ENCODE data around the gene TTC9B.

Gene TTC9B

GRCh38 chr19:40217934-40218890 is at the start of gene TTC9B:
TSS of gene TTC9B (minus strand) at chr19:40218384. CDS start at chr19:40218381, 3 bp downstream.
- DNase-seq: peak; percentile 42

DNA sequence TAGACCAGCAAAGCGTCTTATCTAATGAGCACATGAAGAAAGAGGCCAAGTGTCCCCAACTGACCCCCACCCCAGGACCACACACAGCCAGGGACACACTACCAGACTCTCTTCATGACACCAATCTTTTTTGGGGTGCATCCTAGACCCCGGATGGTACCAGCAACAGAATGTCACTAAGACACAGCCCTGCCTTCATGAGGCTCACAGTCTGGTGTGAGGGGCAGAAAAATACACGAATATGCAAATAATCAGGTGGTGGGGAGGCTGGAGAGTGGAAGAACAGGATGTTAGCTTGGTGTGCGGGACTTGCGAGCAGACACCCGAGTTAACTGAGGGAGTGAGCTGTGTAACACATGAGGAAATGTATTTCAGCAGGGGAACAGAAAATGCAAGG is 49.4 kb upstream of the TTC9B start:
- DNase-seq: no peak

- DNase-seq: no peak
These were observed 48.9 kb upstream of the TTC9B start for GRCh38 chr19:40266912-40267600.

DNA sequence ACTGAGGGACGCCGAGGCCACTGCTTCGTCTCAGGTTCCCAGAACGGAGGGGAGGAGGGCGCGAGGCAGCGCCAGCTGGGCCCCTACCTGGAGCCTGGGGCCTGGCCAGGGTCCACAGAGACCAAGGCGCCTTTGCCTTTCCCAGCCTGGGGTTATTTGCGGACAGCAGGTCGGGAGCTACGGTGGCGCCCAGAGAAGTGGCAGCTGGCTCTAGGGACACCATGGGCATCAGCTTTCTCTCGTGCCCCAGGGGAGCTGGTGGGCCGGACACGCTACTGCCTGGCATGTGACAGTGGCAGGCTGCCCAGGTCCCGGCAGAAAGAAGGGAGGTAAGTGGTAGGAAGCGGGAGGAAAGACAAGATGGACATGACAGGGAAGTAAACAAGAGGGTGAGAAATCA is 47.9 kb upstream of the TTC9B start:
- no peak for DNase-seq

DNA sequence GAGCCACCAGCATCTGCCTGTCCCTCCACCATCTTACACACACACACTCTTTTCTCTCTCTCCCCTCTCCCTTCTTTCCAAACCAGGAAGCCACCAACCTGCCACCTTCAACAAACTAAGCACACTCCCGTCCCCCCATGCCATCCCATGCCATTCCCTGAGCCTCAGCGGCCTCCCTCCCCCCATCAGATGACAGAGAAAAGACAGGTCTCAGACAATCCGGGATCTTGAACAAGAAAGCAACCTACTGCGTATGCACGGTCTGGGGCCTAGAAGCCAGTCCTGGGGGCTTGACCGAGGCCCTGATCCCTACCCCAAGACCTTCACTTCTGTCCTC is 47.5 kb upstream of the TTC9B start:
- no peak for DNase-seq

GRCh38 chr19:40265055-40265762 is 47.0 kb upstream of the TTC9B start:
- no peak for DNase-seq

DNA sequence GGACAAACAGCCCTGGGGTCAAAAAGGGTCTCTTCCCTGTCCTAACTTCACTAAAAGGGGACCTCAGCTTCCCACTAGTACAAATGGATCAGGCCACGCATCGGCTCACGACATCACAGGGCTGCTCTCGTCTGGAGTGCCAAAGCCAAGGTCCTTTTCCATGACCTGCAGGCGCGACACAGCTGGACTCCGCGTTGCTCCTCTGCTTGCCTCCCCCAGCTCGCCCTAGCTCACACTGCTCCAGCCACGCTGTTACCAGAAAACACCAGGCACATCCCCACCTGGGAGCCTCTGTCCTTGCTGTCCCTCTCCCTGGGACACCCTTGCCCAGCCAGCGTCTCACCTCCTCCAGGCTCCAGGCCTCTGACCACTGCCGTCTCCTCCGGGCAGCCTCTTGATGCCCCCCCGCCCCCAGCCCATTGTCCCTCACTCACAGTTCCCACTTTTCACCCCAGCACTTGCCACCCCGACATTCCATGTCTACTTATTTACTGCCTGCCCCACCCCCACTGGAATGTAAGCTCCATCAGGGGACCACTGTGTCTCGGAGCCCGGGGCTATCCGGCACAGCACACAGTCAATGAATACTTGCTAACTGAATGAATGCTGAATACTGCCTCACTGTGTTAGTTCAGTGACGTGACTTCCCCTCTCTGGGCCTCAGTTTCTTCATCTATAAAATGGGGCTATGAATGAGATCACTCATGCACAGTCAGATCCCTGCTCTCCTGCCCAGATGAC is 46.3 kb upstream of the TTC9B start:
- no peak for DNase-seq

DNA sequence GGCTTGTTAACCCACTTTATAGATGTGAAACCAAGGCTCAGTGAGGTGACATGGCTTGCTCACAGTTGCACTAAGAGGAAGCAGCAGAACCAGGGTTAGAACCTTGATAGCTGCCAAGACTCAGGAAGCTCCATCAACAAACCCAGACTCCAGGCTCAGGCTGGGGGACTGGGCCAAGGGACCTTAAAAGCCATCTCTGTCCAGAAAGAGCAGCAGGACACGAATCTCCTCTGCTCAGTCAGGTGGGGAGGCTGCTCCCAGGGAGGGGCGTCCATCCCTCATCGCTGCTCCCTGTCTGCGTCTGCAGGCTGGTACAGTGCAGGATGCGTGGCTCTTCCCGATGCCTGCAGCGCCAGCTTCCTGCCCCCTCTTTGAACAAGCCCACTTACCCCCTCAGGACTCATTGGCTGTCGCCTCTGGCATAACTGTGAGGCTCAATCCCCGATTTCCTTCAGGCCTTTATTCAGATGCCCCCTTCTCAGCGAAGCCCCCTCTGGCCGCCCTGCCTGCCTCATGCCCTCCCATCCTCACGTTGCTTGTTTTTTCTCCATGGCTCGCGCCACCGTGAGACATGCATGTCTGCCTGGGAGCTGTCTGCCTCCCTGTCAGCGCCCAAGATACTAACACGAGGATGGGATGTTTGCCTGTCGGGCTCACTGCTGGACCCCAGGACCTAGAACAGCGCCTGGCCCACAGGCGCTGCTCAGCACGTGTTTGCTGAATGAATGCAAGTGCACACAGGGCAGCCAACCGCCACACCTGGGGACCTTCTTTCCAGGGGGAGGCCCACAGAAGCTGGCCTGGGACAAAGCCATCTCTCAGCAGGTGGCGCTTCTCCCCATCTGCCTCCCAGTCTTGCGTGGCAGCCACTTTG is 45.5 kb upstream of the TTC9B start:
- DNase-seq: no peak

DNA sequence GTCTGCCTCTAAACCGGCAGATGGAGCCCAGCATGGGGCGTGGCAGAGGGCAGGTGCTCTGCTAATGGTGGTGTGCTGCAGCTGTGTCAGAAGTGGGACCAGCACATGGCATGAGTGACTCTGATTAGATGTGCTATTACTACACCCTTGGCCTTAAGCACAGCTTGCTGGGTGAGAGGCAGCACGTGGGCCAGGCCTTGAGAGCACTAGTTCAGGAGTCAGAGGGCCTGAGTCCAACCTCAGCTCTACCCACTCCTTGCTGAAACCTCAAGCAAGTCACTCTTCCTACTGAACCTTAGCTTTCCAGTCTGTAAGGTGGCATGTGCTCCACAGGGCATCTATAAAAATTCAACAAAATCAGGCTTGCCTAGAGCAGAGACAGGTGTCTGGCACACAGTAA is 44.2 kb upstream of the TTC9B start:
- DNase-seq: no peak

GRCh38 chr19:40261631-40262030 is 43.4 kb upstream of the TTC9B start:
- no peak for DNase-seq

DNA sequence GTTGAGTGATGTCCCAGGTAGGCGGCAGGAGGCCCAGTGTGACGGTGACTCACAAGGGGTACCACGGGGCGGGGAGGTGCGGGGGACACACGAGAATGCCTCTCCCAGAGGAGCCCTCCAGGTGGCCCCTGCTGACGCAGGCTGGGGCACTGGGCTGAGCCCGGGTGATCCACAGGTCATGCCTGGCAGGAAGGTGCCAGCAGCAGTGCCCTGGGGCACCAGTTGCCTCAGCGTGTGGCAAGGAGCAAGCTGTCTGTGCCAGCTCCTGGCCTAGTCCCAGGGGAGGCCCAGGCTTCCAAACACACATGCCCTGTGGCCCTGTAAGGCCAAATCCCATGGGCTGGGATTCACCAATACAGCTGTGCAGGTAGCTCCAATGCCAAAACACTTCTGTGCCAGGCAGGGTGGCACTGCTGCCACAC is 38.9 kb upstream of the TTC9B start:
- no peak for DNase-seq

- DNase-seq: no peak
These were observed 38.3 kb upstream of the TTC9B start for GRCh38 chr19:40256512-40256911.

DNA sequence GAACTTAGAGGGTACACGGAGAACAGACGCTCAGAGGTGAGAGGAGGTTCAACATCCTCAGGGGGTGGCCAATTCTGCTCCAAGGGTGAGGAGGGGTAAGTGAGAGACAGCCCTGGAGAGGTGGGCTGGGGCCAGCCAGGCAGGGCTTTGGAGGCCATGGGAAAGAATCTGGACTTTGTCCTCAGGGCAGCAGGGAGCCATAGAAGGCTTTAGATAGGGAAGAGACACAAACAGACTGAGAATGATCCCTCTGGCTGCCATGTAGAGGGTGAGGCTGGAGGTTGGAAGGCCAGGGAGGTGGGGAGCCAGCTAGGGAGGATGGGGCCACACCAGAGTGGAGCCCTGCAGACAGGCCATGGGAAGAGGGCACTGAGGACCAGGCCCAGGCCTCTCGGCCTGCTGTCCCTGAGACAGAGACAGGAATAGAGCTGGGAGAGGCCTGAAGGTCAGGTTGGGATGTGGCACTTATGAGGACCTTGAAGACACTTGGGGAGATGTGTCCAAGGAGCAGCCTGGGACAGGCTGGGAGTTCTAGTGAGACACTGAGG is 37.5 kb upstream of the TTC9B start:
- DNase-seq: no peak

DNA sequence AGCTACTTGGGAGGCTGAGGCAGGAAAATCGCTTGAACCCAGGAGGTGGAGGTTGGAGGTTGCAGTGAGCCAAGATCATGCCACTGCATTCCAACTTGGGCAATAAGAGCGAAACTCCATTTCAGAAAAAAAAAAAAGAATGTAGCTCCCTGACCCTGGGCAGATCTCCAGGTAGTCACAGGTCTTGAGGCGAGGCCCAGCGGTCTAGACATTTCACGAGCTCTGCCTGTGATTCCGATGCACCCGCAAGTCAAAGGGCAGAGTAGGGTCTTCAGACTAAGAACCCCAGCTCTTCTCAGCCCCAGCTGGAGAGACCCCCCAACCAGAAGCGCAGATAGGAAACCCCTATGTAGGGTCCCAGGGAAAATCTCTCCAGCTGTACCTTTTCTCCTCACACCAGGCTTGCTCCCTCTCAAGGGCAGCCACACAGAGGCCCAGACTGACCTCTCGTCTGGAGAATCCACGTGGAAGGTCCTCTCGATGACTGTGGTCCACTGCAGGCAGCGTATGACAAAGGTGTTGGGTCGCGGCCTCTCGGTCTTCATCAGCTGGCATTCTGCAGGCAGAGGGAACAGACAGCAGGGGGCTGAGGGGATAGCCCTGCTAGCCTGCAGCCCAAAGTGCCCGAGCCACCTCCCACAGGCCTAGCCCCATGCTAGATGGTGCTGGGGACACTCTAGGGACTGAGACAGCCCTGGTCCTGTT is 36.7 kb upstream of the TTC9B start:
- DNase-seq: no peak

GRCh38 chr19:40253611-40254092 is 35.5 kb upstream of the TTC9B start:
- no peak for DNase-seq

- no peak for DNase-seq
These were observed 34.2 kb upstream of the TTC9B start for GRCh38 chr19:40252395-40252794.

DNA sequence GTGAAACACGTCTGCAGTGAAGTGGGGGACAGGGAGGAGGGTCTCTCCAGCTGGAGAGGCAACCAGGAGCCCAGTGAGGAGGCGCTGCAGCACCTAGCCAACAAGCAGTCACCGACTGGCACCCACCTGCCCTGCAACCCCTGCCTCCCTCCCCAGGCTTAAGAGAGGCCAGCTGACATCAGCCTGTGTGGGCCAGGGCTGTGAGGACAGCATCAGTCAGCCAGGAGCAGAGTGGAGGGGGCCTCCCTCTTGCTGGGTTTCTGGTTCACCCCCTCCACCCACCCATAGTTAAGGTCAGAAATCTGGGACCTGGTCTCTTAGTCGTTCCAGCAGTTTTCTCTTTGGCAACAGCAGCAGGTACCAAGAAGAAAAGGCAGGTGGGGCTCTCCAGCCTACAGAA is 33.8 kb upstream of the TTC9B start:
- DNase-seq: no peak

DNA sequence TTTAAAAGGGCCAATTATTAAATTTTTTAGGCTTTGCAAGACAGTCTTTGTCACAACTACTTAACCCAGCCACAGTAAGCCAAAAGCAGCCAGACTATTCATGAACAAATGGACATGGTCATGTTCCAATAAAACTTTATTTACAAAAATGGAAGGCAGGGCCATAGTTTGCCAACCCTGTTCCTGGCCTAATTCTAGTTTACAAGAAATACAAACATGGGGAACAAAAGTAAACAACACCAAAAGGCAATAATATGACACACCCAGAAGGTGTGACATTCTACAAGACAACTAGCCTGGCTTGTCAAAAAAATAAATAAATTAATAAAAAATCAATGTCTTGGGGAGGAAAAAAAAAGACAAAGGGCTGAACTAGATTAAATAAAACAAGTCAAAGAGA is 33.1 kb upstream of the TTC9B start:
- DNase-seq: no peak

DNA sequence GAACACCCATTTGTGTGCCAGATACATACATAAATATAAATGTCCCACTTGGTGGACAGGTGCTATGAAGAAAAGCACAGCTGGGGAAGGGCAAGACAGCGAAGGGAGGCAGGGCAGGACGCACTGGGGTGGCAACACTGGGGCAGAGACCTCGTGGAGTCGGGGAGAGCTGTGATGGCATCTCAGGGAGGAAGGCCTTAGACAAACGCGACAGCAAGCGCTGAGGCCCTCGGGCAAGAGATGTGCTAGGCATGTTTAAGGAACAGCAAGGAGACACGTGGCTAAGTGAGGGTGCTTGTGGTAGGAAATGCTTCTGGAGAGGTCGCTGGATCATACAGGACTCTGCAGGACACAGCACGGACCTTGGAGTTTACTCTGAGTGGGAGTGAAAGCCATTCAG is 31.6 kb upstream of the TTC9B start:
- DNase-seq: no peak

- no peak for DNase-seq
These were observed 31.0 kb upstream of the TTC9B start for GRCh38 chr19:40249201-40249600.

DNA sequence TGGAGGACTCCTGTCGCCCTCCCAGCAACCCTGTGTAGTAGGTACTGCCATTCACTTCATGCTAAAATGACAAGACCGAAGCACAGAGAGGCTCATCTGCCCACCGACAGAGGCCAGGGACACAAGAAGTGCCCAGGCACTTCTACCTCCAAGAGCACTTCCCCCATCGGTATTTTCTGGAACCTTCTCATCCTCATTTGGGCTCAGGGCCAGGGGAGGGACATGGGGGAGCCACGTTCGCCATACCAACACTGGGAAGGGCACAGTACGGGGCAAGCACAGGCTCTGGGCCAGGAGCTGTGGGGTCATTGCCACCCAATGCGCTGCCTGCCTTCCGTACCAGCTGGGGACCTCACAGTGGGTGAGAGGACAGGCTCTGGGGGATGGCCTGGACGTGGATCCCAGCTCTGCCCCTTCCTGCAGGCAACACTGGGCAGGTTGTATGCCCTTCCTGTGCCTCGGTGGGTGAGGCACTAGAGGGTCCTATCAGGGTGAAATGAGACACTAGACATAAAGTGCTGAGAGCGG is 29.6 kb upstream of the TTC9B start:
- DNase-seq: no peak
